Erythroblast (primary cell): ENCODE measurements around the gene N4BP3.

Experiments
- GATA1 ChIP-seq: IDR thresholded peaks from 2 replicates; pipeline ENCODE4 v1.6.1; 2011; ENCODE audit warnings: low read depth, mild to moderate bottlenecking, control low read depth, low read length, moderate library complexity
- POLR2A ChIP-seq: IDR thresholded peaks from 2 replicates; pipeline ENCODE4 v1.6.1; 2011; ENCODE audit warnings: mild to moderate bottlenecking, low read length

DNA sequence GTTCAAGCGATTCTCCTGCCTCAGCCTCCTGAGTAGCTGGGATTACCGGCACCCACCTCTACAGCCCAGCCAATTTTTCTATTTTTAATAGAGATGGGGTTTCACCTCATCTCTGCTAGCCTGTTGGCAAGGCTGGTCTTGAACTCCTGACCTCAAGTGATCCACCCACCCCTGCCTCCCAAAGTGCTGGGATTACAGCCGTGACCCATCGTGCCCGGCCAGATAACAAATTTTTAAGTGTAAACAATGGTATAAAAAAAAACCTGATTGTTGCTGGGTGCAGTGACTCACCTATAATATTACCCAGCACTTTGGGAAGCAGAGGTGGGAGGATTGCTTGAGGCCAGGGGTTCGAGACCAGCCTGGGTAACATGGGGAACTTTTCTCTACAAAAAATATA lies 28.0 kb upstream of the N4BP3 start:
- TF ChIP-seq POLR2A (no peak), GATA1 (no peak)
